ENCODE results near the gene UBR1. TPM values are rescaled to one million over a fixed set of nuclear protein-coding genes. Genes with fewer than 3 reads are reported as not detected.
"Not testable (repeated sequence)": the region's sequence is repeated elsewhere in the genome, so short reads cannot be mapped to it uniquely, and the experiment has no call there.

The UBR1 gene
- total RNA-seq, 3 donors from 2014 or later (not counting 1 experiment from before 2014, with no cell fraction given): 54.3 to 70.5 (median 61.4) TPM

DNA sequence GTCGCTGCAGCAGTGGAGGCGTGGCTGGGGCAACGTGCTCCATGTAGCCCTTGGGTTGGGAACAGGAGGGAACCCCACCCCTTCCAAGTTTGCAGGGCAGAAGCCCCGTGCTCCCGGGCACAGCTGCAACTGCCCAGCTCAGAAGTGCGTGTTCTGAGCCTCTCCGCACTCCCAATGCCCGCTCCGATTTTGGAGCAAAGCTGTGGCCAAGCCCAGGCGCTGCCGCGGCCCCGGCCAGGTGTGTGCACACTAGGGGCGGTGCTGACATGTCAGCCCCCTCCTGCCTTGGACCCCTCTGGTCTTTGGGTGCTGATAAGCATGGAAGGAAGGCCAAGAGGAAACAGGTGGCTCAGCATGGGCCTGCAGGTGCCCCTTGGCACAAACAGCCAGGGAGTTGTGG is 97.7 kb downstream of the UBR1 start:
- H3K4me1 ChIP-seq (ENCODE audit: control insufficient read depth, insufficient read depth, low read length): no peaks in the 10 kb centered on the region
- DNase-seq (no peak), ATAC-seq (no peak)
- no peak overlapping the region for H3K27ac ChIP-seq (ENCODE audit: low read length)
- Mint-ChIP-seq H3K27ac (no peak overlapping the region), H3K4me1 (no peaks in the 10 kb centered on the region), H3K4me3 (no peak overlapping the region), H3K27me3 (ENCODE audit: low read depth in 2 of 2) (no peaks in the 10 kb centered on the region), H3K9me3 (no peaks in the 10 kb centered on the region), H3K36me3 (no peaks in the 10 kb centered on the region)
- H3K9me3 ChIP-seq (ENCODE audit: control insufficient read depth, insufficient read depth, low read length): peaks cover 6% of the 10 kb centered on the region
- no peak overlapping the region for H3K4me3 ChIP-seq (ENCODE audit: low read length)
- TF ChIP-seq CTCF (IDR thresholded peaks at IDR 0.05): no peak
- intact Hi-C loops (cut with micrococcal nuclease): no loop called here
- H3K27me3 ChIP-seq (ENCODE audit: control insufficient read depth, insufficient read depth, low read length): no peaks in the 10 kb centered on the region
- 98% methylated on average over 14 of the region's 14 CpGs for WGBS (ENCODE audit: insufficient coverage)
- H3K36me3 ChIP-seq (ENCODE audit: control insufficient read depth, insufficient read depth, low read length): peaks cover 44% of the 10 kb centered on the region

DNA sequence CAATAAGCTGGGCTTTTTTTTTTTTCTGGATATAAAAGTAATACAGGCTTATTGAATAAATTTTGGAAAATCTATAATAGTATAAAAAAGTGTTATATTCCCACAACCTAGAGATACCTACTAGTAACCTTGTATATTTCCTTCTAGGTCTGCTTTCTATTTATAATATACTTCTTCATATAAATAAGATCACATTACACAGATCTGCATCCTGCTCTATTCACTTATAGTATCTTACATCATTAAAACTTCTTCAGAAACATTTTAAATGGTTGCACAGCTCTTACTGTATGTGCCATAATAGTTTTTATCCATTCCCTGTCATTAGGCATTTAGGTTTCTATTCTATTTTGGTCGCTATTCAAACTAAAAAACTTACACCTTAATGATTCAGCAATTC is 98.3 kb downstream of the UBR1 start:
- no peak overlapping the region for H3K4me3 ChIP-seq (ENCODE audit: low read length)
- Mint-ChIP-seq H3K27me3 (ENCODE audit: low read depth in 2 of 2) (no peaks in the 10 kb centered on the region), H3K9me3 (no peaks in the 10 kb centered on the region), H3K4me3 (no peak overlapping the region), H3K36me3 (no peaks in the 10 kb centered on the region), H3K4me1 (no peaks in the 10 kb centered on the region), H3K27ac (no peak overlapping the region)
- H3K4me1 ChIP-seq (ENCODE audit: control insufficient read depth, insufficient read depth, low read length): no peaks in the 10 kb centered on the region
- DNase-seq (no peak), ATAC-seq (no peak)
- TF ChIP-seq CTCF (IDR thresholded peaks at IDR 0.05): no peak
- no peaks in the 10 kb centered on the region for H3K27me3 ChIP-seq (ENCODE audit: control insufficient read depth, insufficient read depth, low read length)
- peaks cover 6% of the 10 kb centered on the region for H3K9me3 ChIP-seq (ENCODE audit: control insufficient read depth, insufficient read depth, low read length)
- intact Hi-C loops (cut with micrococcal nuclease): no loop called here
- no peak overlapping the region for H3K27ac ChIP-seq (ENCODE audit: low read length)
- peaks cover 46% of the 10 kb centered on the region for H3K36me3 ChIP-seq (ENCODE audit: control insufficient read depth, insufficient read depth, low read length)
- 100% methylated on average over 1 of the region's 1 CpG for WGBS (ENCODE audit: insufficient coverage)

DNA sequence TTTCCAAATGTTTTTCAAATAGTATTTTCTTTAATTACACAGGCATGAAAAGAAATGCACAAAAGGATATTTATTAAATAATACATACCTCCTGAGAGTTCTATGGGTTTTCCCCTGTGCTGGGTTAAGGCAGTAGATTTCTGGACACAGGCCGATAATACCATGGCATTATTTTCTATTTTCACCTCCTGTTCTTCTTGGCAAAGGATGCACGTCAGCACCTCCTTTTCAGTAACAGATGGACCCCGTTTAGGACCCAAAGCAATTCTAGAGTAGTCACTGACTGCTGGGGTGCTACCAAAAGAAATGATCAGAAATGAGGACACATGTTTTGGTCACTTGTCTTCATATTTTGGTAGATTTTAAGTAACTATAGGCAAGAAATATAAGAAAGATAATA is 98.8 kb downstream of the UBR1 start:
- ATAC-seq: no peak
- H3K4me1 ChIP-seq (ENCODE audit: control insufficient read depth, insufficient read depth, low read length): no peaks in the 10 kb centered on the region
- no peaks in the 10 kb centered on the region for H3K9me3 Mint-ChIP-seq
- DNase-seq: no peak
- H3K27ac ChIP-seq (ENCODE audit: low read length): no peak overlapping the region
- no peak overlapping the region for H3K4me3 Mint-ChIP-seq
- no peaks in the 10 kb centered on the region for H3K27me3 Mint-ChIP-seq (ENCODE audit: low read depth in 2 of 2)
- peaks cover 6% of the 10 kb centered on the region for H3K9me3 ChIP-seq (ENCODE audit: control insufficient read depth, insufficient read depth, low read length)
- WGBS (ENCODE audit: insufficient coverage): 89% methylated on average over 3 of the region's 3 CpGs
- H3K27me3 ChIP-seq (ENCODE audit: control insufficient read depth, insufficient read depth, low read length): no peaks in the 10 kb centered on the region
- H3K36me3 Mint-ChIP-seq: no peaks in the 10 kb centered on the region
- H3K4me1 Mint-ChIP-seq: no peaks in the 10 kb centered on the region
- intact Hi-C loops (cut with micrococcal nuclease): no loop called here
- H3K4me3 ChIP-seq (ENCODE audit: low read length): no peak overlapping the region
- H3K36me3 ChIP-seq (ENCODE audit: control insufficient read depth, insufficient read depth, low read length): peaks cover 46% of the 10 kb centered on the region
- TF ChIP-seq CTCF (IDR thresholded peaks at IDR 0.05): no peak
- H3K27ac Mint-ChIP-seq: no peak overlapping the region

DNA sequence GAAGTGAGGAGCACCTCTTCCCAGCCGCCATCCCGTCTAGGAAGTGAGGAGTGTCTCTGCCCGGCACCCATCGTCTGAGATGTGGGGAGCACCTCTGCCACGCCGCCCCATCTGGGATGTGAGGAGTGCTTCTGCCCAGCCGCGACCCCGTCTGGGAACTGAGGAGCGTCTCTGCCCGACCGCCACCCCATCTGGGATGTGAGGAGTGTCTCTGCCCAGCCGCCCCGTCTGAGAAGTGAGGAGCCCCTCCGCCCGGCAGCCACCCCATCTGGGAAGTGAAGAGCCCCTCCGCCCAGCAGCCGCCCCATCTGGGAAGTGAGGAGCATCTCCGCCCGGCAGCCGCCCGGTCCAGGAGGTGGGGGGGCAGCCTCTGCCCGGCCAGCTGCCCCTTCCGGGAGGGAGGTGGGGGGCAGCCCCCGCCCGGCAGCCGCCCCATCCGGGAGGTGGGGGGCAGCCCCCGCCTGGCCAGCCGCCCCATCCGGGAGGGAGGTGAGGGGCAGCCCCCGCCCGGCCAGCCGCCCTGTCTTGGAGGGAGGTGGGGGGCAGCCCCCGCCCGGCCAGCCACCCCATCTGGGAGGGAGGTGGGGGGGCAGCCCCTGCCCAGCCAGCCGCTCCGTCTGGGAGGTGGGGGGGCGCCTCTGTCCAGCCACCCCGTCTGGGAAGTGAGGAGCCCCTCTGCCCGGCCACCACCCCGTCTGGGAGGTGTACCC is 100.8 kb downstream of the UBR1 start:
- H3K4me3 Mint-ChIP-seq; H3K27ac ChIP-seq (ENCODE audit: low read length); H3K36me3 Mint-ChIP-seq; H3K4me1 Mint-ChIP-seq; H3K27me3 ChIP-seq (ENCODE audit: control insufficient read depth, insufficient read depth, low read length); H3K9me3 ChIP-seq (ENCODE audit: control insufficient read depth, insufficient read depth, low read length); H3K4me1 ChIP-seq (ENCODE audit: control insufficient read depth, insufficient read depth, low read length); H3K27me3 Mint-ChIP-seq (ENCODE audit: low read depth in 2 of 2); DNase-seq; ATAC-seq; H3K4me3 ChIP-seq (ENCODE audit: low read length); H3K9me3 Mint-ChIP-seq; intact Hi-C loops (cut with micrococcal nuclease); H3K27ac Mint-ChIP-seq: not testable (repeated sequence)
- H3K36me3 ChIP-seq (ENCODE audit: control insufficient read depth, insufficient read depth, low read length): peaks cover 41% of the 10 kb centered on the region
- 93% methylated on average over 42 of the region's 42 CpGs for WGBS (ENCODE audit: insufficient coverage)
